GM21367 (cell line): Measurements from ENCODE around the gene NCBP3.
"Not testable (repeated sequence)": the region's sequence is repeated elsewhere in the genome, so short reads cannot be mapped to it uniquely, and the experiment has no call there.

Source experiments
- ATAC-seq: cut with Tn5 transposase; IDR thresholded peaks from one replicate; pipeline ENCODE4 v1.9.1; 2021; ENCODE audit not compliant: unreplicated experiment

The NCBP3 gene

DNA sequence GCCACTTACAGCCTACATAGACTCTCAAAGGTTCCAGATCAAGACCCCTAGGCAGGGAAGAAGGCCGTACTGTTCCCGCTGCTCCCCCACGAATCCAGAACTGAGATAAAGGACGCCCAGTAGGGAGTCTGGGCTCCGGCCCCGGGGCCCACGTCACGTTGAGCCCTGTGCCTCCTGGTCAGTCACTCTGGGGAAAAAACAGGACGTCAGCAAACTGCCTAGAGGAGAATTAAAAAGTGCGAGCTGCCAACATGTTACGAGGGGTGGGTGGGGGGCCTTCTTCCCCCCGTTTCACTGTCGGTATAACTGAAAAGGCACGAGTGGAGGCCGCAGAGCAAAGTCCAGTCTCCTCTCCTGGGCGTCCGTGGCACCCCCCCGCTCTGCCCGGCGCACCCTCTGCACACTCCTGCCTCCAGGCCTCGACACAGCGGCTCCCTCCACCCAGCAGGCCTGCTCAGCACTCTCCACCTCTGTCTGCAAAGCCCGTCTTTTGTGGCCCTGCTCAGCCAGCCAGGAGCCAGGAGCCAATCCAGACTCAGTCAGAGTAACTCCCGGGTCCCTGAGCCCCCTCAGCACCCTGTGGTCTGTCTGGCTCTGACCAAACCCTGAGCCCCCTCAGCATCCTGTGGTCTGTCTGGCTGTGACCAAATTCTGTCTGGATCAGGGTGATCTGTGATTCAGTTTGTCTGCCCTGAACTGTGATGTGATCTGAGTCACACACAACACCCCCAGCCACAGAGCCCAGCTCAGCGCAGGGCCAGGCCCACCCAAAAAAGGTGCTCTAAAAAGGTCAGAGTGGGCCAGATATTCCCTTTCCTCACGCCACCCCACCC is 51.3 kb downstream of the NCBP3 start:
- ATAC-seq = no peak

DNA sequence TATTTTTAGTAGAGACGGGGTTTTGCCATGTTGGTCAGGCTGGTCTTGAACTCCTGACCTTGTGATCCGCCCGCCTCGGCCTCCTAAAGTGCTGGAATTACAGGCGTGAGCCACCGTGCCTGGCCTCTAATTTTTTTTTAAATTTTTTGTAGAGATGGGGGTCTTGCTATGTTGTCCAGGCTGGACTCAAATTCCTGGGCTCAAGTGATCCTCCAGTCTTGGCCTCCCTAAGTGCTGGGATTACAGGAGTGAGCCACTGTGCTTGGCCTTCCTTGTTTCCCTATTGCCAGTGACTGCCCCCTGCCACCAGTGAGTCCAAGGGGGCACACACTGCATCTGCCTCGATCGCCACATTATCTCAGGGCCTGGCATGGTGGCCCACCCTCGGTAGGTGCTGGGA is 51.9 kb downstream of the NCBP3 start:
- ATAC-seq = not testable (repeated sequence)

DNA sequence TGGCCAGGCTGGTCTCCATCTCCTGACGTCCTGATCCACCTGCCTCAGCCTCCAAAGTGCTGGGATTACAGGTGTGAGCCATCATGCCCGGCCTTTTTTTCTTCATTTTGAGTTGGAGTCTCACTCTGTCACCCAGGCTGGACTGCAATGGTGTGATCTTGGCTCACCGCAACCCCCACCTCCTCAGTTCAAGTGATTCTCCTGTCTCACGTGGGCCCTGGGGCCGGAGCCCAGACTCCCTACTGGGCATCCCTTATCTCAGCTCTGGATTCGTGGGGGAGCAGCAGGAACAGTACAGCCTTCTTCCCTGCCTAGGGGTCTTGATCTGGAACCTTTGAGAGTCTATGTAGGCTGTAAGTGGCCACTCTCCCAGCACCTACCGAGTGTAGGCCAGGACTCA is 52.8 kb downstream of the NCBP3 start:
- not testable (repeated sequence) for ATAC-seq

DNA sequence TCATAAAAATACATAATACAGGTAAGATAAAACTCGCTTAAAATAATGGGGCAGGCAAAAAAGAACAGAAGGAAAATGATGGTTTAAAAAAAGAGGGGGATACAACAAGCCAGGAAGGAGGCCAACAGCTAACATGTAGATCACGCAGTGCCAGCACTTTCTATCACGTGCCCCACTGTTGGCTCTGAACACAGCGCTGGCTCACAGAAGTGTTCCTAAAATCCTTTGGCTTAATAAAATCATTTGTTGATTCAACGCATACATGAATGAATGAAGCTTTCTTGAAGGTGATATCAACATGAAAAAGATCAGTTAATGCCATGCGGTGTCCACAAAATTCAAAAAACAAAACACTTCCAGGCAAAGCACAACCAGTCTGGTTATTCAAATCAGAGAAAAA is 53.6 kb downstream of the NCBP3 start:
- ATAC-seq = no peak

DNA sequence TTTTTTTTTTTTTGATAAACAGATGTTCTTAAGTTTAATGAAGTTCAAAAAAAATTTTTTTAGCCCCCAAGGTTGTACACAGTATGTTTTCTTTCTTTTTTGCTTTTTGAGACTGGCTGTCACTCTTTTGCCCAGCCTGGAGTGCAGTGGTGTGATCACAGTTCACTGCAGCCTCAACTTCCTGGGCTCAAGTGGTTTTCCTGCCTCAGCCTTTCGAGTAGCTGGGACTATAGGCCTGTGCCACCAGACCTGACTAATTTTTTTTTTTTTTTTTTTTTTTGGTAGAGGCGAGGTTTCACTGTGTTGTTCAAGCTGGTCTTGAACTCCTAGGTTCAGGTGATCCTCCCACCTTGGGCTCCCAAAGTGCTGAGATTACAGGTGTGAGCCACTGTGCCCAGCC is 57.8 kb downstream of the NCBP3 start:
- ATAC-seq = no peak

DNA sequence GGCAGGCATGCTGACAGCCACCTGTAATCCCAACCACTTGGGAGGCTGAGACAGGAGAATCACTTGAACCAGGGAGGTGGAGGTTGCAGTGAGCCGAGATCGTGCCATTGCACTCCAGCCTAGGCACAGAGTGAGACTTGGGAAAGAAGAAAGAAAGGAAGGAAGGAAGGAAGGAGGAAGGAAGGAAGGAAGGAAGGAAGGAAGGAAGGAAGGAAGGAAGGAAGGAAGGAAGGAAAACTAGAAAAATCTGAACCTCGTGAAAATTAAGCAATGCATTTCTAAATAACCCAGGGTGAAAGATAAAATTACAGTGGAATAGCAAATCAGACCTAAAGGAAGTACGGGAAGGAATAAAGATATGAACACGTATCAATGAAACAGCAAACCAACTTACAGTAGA is 60.7 kb downstream of the NCBP3 start:
- not testable (repeated sequence) for ATAC-seq

DNA sequence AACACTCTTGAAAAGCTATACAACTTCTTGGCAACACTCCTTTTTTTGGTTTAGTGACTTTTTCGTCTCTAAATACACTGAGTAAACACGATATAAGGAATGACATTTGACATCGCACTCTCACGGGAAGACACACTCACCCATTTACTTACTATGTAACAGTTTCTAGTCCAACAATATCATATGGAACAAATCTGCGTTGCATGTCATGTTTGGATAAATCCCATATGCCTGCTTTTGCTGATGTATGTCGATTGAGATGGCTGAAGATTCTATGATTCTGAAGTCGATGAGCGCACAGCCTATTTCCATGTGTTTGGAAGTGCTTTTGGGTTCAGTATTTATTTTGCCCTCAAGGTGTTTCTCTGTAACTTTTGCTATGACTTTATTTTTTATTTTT is 63.3 kb downstream of the NCBP3 start:
- no peak for ATAC-seq

DNA sequence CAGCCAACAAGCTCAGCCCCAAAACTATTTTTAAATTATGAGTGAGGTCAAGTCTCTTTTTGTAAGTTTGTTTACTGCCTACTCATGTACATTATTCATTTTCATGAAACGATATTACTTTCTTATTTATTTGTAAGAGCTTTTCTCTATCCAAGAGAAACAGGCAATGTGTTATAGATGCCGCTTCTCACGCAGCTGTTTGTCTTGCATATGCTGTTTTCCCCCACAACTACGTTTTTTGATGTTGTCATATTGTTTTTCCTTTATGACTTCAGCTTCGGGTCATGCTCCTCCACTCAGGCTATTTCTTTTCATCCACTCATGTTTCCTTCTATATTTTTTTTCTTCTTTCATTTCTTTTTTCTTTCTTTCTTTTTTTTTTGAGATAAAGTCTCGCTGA is 65.1 kb downstream of the NCBP3 start:
- no peak for ATAC-seq

DNA sequence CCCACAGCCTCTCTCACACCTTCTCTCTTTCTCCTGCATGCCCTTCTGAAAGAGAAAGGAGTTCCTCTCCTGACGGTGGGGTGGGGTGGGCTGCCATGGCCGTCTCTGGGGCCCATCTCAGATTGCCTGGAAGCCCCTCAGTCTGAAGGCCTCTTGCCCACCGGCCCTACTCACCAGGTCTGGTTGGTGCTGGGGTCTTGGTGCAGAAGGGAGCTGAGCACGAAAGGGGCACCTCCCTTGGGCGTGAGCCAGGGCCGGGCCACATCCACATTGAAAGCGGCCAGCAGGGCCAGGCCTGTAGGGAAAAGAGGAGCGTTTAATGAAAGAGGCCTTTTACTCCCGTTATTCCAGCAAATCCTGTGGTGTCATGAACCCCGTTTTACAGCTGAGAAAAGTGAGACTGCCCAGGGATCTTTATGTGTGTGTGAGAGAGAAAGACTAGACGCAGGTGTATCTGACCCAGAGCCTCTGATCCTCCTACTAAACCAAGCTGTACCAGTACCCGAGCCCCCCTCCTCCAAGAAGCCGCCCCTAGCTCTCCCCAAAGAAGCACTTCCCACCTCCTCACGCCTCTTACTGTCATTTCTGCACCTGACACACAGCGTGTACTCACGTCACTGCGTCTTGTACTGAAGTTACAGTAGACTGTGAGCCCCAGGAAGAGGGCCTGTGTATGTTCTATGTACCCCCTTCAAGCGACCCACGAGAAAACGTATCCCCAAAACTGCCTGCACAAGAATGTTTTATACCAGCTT is 68.5 kb downstream of the NCBP3 start:
- no peak for ATAC-seq

DNA sequence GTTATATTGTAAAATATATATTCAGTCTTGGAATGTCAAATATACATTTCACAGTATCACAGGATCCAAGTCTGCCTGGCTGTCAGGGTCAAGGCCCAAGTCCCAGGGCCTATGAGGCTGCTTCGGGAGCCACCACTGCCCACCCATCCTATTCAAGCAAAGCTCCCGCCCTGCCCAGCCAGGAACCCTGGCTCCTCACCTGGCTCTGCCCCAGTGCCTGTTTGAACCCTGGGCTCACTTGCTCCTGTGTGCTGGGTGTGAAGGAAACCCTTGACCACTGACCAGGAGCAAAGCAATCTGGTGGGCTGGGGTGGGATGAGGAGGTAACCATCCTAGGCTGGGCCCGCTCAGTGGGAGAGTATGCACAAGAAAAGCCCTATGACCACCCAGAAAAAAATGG is 72.1 kb downstream of the NCBP3 start:
- no peak for ATAC-seq

DNA sequence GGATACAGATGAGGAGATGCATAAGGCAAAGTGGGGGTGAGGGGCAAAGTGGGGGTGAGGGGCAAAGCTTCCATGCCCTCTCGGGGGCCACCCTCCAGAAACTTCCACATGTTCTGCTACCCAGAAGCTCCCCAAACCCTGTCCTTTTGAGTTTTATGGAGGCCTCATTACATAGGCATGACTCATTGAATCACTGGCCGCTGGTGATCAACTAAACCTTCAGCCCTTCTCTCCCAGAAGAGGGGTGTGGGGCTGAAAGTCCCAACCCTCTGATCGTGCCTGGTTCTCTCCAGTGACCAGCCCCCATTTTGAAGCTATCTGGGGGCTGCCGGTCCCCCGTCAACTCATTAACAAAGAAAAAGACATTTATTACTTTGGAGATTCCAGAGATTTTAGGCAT is 72.5 kb downstream of the NCBP3 start:
- ATAC-seq = no peak

DNA sequence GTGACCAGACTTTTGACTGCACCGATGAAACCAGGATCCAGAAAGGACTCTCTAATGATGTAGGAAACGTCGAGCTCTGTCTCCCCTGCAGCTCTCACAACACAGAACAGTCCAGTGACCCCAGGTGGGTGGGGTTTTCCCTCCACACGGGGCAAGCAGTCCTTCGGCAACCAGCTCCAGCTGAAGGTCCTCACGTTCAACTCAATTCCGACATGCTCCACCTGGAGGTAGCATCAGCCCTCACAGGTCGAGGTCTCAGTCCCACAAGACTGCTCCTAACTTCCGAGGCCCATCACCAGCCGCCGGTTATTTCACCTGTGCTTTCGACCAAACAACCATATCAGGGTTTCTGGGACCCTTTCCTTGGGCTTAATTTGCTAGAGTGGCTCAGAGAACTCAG is 73.3 kb downstream of the NCBP3 start:
- no peak for ATAC-seq

DNA sequence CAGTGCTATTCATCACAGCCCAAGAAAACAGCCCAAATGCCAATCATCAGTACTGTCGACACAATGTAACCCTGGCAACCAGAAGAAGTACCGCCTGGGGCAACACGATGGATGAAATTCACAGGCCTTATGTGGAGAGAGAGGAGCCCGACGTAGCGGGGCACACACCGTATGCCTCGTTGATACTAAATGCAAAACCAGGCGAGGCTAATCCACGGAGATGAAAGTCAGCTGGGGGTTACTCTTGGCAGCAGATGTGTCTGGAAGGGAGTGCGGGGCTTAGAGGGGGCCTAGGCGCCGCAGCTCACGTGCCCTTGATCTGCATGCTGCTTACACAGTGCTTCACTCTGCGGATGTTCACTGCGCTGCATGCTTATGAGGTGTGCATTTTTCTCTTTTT is 74.9 kb downstream of the NCBP3 start:
- ATAC-seq = no peak

DNA sequence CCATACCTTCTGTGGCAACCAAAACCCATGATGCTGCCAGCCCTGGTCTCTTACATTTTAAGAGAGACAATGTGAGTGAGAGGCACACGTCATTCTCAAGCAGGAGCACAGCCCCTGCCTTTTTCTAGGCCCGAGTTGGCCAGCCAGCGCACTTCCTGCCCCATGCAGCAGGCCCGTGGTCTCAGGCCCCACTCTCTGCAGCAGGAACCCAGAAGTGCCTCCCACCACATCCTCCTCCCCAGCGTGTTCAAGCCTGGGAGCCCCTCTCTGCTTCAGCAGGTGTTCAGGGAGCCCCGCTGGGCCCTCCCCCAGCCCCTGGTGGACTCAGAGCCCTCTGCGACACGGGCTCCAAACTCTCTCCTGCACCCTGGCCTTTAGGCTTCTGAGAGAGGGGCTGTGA is 75.6 kb downstream of the NCBP3 start:
- no peak for ATAC-seq

DNA sequence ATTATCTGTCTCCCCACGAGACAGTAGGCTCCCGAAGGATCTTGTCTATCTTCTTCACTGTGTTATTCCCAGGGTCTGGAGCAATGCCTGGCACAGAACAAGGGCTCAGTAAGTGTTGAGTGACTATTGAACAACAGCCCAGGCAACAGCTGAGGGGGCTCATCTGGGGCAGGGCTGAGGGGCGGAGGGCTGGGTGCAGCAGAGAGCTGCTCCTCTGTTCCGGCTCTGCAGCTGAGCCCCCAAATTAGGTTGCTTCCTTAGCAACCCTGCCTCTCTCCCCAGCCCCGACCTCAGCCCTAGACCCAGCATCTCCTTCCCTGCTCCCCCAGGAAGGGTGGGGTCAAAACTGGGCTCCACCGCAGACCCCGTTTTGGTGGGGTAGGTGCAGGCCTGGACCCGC is 77.3 kb downstream of the NCBP3 start:
- ATAC-seq = no peak

DNA sequence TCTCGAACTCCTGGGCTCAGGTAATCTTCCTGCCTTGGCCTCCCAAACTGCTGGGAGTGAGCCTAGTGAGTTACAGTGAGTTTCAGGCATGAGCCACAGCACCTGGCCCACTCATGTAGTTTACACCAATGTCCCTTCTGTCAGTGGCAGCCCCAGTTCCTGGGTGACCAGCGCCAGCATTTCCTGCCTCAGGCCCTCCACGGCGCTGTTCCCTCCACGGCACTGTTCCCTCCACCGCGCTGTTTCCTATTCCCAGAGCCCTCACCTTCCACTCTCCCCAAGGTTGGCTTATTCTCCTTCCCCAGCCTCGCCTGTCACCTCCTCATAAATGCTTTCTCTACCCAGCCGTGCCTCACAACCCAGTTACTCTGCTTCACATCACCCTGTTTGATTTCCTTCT is 77.7 kb downstream of the NCBP3 start:
- no peak for ATAC-seq

DNA sequence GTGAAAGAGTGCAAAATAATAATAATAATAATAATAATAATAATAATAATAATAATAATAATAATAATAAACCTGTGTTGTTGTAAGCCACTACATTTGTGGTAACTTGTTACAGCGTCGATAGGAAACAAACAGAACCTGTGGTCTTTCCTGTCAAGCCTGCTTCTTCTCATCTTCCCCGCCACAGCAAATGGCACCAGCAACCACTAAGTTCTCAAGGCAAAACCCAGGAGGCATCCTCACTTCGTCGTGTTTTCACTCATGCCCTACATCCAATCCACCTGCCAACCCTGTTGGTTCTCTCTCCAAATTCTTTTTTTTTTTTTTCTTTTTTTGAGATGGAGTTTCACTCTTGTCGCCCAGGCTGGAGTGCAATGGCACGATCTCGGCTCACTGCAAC is 79.3 kb downstream of the NCBP3 start:
- no peak for ATAC-seq

DNA sequence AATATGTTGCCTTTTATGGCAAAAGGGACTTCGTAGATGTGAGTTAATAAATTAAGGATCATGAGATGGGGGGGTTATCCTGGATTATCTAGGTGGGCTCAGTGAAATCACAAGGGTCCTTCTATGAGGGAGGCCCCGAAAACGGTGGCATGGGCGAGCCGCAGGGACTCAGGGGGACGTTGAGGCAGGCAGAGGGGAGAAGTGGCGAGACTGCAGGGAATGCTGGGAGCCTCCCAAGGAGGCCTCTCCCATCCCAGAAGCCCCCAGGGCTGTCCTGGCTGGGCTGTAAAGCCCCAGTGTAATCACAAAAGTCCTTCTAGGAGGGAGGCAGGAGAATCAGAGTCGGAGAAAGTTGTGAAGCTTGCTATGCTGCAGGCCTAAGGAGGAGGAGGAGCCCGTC is 80.1 kb downstream of the NCBP3 start:
- ATAC-seq = no peak

DNA sequence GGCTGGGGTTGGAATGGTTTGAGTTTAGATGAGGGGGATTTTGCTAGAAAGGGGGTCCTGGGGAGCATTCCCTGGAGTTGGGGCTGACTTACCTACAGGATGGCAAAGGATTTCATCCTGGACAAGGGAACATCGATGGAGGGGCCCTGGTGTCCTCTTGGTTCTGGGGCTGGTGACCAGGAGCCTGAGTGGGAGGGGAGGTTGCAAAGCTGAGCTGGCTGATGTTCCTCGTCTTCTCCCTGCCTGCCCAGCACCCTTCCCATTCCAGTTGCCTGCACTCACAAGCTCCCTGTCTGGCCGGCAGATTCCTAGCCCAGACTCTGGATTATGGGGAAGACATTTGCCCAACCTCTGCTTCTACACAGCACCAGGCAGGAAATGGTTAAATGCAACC is 82.3 kb downstream of the NCBP3 start:
- no peak for ATAC-seq

DNA sequence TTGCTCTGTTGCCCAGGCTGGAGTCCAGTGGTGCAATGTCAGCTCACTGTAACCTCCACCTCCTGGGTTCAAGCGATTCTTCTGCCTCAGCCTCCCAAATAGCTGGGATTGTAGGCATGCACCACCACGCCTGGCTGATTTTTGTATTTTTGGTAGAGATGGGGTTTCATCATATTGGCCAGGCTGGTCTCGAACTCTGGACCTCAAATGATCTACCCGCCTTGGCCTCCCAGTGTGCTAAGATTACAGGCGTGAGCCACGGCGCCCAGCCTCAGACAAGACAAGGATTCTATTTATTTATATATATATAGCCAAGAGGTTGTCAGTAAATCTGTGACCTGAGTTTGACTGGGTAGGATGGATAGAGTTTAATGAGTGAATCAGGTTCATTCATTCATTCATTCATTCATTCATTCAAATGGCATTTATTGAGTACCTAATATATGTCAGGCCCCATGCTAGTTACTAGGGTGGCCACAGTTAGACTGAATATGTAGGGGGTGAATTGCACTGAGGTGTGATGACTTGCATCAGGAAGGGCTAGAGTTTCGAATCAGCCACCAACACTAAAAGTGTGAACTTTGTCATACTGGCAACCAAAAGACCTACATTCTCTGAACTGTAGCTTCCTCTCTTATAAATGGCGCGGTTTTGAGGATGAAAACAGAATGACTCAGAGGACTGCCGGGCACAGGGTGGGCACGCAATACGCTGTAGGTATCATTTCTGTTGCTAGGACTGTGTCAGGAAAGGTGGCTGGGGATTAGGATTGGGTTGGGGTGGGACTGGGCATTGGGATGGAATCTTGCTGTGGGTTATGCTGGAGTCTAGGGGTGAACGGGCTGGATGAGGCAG is 82.9 kb downstream of the NCBP3 start:
- no peak for ATAC-seq

DNA sequence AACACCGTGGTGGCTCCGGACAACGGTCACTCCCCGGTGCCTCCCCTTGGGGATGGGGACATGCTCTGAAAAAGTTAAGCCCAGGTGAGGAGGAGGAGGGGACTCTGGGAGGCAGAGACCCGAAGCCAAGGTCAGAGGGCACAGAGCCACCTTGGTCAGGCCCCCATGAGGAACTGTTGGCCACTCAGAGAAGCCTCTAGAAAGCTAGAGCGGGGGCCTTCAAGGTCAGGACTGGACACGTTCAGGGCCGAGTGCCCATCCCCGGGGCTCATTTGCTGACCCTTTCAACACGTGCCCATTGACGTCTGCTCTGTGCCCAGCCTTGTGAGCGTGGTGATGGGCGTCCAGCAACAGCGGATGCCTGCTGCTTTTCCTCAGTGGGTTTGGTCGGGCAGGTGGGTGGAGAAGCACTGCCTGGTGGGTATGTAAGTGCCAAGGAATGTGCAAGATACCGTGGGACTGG is 84.1 kb downstream of the NCBP3 start:
- ATAC-seq = no peak
